GM21737 (cell line): Measurements from ENCODE around the gene RGCC.

ENCODE experiments used
- ATAC-seq: cut with Tn5 transposase; IDR thresholded peaks from one replicate; pipeline ENCODE4 v1.9.1; 2021; ENCODE audit warnings: mild to moderate bottlenecking, moderate library complexity; ENCODE audit not compliant: unreplicated experiment

RGCC gene

GRCh38 chr13:41452462-41452861 lies 4.9 kb upstream of the RGCC start:
- no peak for ATAC-seq

DNA sequence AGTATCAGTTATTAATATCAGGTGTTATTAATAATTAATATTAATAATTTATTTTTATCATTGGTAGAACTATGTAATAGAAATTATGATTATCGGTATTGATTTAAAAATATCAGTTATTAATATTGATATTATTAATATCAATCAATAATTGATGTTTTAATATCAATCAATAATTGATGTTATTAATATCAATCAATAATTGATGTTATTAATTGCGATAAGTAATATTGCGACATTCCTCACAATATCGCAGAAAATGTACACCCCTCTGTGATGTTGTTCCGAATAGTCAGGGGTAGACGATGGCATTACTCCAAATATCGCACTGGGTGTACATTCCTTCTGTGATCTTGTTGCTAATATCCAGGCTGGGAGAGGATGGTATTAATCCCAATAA lies 3.7 kb upstream of the RGCC start:
- ATAC-seq: no peak

DNA sequence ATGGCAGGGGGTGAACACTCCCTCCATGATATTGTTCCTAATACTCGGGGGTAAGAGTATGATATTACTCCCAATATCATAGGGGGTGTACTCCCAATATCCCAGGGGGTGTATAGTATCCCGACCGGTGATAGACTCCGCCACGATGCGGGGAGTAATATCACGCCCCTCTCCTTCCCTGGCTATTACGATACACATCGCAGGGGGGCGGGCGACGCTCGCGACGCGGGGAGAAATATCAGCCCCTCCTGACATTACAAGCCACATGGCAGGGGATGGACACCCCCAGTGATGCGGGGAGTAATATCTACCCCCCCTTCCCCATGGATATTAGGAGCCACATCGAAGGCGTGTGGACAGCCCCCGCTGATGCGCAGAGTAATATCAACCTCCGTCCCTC lies 3.2 kb upstream of the RGCC start:
- no peak for ATAC-seq

DNA sequence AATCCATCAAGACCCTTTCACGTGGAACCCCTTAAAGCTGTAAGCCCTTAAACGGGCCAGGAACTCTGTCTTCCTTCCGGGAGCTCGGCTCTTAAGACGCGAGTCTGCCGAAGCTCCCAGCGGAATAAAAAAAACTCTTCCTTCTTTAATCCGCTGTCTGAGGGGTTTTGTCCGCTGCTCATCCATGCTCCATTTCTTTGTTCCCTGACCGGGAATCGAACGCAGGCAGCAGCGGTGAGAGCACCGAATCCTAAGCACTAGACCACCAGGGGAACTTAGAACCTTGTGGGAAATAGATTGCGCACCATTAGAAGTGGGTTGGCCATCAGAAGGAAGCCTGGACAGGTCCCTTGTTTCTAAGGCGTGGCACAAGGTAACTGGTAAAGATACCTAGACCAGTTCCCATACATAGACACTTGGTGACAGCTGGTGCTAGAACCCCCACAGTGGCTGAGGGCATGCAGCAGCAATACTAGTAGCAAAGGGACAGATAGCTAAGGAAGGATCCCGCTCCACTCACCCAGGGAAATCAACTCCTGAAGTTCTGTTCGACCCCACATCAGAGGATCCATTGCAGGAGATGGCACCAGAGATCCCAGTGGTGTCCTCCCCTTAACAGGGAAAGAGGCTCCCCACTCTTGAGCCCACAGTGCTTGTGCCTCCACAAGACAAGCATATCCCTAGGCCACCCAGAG lies 1.5 kb upstream of the RGCC start:
- ATAC-seq: no peak

- ATAC-seq: peak; percentile 18
These were observed 338 bp downstream of the RGCC start for GRCh38 chr13:41457589-41458186.

DNA sequence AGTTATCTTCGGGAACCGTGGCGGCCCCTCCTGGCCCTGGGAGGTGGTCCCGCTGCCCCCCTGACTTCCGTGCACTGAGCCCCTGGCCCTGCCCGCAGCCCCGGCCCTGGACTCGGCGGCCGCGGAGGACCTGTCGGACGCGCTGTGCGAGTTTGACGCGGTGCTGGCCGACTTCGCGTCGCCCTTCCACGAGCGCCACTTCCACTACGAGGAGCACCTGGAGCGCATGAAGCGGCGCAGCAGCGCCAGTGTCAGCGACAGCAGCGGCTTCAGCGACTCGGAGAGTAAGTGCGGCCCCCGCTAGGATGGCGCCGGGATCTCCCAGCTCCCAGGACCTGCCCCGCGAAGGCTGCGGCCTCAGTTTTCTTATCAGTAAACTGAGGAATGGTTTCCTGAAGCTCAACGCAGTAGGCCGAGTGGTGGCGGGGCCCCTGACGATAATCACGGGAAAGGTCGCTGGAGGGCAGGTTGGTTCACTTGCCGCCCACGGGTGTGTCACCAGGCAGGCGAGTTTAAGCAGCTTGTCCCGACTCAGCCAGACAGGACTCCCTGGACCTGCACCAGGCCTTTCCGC lies 924 bp downstream of the RGCC start:
- ATAC-seq: peak; percentile 9

DNA sequence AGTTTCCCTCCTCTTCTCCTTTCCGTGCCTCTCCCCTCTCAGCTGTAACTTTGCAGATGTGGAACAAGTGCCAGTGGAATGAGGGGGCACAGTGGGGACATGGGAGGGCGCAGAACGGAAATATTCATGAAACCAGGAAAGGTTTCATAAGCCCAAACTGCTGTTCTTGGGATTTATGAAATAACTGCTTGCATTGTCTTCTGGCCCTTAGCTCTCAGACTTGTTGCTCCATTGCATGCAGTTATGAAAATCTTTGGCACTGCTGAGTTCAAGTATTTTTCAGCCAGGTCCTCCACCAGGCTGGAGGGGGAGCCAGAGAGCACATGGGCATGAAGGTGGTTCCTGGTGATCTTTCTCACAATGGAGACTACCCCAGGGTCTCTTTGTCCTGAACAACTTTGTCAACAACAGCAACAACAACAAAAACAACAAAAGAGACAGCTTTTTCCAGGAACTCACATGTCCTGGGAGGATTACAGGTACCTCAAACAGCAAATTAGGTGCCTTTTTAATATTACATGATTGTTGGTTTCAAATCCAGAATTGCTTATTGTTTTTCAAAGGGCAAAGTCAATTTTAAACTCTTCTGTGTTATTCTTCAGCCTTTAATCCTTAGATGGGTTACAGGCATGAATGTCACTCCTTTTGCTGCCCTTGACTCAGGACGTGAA lies 1.5 kb downstream of the RGCC start:
- no peak for ATAC-seq

DNA sequence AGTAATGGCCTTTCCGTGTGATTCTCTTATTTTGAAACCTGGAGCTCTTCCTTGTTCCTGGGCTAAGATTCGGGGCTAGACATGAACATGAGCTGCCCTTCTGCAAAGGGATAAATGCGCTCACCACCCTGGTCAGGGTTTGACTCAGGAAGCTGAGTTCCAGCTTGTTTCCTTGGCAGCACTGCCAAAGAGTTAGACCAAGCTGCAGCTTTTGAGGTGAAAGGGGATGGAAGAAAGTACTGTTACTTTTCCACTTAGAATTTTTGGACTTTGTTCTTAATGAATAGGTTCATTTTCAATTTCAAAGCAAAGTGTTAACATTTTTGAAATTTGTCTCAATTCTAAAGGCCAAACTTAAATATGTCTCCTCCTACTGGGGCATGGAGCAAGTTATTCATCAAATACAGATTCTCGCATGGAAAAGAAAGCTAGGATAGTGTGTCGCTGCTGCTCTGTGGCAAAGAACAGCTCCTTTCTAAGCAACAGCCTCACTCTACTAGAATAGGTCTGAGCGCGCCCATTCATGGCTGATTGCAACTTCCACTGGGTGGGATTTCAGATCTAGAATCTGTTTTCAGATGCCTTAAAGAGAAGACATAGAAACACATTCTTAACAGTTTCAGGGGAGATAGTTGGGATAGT lies 2.2 kb downstream of the RGCC start:
- ATAC-seq: no peak

DNA sequence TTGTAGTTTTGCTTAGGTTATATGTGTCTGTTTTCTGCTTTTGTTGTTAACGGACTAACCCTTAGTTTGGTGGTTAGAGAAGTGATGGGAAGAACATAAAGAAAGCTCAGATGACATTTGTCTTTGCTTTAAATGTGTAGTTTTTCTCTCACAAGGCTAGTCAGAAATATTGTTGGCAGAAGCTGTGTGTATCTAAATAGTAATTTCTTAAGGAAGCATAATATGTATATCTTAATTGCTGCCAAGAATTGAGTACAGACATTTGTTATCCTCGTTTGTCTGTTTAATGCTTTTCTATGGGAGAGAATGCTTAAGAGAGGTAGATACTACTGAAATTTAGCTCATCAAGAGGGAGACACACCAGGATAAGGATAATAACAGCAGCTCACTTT lies 2.7 kb downstream of the RGCC start:
- no peak for ATAC-seq

GRCh38 chr13:41460930-41461329 lies 3.6 kb downstream of the RGCC start:
- no peak for ATAC-seq

- ATAC-seq: no peak
These were observed 4.3 kb downstream of the RGCC start for GRCh38 chr13:41461527-41462139.

- no peak for ATAC-seq
These were observed 5.1 kb downstream of the RGCC start for GRCh38 chr13:41462427-41462826.

DNA sequence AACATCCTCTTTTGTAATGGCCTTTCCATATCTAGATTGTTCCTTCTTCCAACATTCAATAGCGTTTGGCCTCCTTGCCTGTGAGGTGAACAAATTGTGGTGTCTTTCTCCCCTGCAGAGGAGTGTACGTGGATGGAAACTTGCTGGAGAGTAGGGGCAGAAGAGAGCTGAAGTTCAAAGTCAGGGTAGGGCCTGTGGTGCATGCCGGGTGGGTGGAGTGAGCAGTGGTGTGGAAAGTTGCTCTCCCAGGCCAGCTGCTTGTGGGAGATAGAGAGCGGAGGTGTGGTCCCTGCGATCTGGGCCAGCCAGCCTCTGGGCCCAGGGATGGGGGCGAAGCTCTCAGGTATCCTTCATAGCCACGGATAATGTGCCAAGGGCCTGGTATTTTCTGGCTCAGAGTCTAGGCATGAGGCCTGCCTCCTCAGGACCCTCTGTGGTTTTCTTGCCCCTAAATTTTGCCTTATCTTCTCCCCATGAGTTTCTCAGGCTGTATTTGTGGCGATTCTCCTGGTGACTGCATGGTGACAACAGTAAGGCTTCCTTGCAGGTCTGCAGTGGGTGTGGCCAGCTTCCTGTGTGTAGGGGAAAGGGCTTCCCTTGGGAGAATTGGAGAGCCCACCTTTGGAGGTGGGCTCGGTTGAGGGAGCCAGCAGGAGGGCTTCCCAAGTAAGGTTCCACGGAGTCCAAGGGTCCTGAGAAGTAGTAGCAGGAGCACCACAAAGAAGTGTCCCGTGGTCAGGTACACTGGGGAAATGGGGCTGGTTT lies 6.7 kb downstream of the RGCC start:
- peak; percentile 28 for ATAC-seq

- peak; percentile 94 for ATAC-seq
These were observed 8.0 kb downstream of the RGCC start for GRCh38 chr13:41465241-41465847.

DNA sequence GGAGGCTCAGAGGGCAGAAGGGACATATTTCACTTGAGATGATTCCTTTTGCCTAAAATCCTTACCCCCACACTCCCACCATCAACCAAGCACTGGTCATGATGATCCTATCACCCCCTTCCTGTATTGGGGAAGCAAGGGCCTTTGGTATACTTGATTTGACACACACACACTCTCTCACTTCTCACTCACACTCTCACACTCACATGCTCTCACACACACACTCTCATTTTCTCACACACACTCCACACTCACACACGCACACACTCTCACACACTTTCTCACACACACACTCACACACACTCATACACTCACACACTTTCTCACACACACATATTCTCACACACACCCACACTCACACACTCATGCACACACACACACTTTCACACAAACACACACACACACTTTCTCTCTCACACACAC lies 8.6 kb downstream of the RGCC start:
- no peak for ATAC-seq

DNA sequence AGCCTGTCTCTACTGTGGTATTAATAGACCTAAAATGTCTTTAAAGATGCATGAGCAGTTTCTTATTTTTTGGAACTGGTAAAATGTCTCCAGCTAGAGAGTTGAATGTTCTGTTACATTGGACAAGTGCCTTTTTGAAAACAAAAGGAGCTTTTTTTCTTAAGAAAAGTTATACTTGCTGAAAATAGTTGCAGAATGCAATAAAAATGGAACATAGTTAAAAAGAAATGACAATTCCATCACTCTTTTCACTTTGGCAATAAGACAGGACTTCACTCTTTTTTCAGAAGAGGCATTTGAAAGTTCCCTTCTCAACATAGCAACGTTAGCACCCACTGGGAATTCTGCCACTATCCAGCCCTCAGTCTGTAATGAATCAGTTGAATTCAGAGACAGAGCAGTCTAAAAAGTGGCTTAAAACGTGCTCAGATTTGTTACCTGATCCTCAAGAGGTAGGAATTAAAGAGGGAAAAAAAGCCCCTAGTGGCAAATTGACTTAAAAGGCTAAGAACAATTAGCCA lies 10.1 kb downstream of the RGCC start:
- no peak for ATAC-seq

- no peak for ATAC-seq
These were observed 11.3 kb downstream of the RGCC start for GRCh38 chr13:41468631-41469030.

- ATAC-seq: no peak
These were observed 12.8 kb downstream of the RGCC start for GRCh38 chr13:41470196-41470595.

DNA sequence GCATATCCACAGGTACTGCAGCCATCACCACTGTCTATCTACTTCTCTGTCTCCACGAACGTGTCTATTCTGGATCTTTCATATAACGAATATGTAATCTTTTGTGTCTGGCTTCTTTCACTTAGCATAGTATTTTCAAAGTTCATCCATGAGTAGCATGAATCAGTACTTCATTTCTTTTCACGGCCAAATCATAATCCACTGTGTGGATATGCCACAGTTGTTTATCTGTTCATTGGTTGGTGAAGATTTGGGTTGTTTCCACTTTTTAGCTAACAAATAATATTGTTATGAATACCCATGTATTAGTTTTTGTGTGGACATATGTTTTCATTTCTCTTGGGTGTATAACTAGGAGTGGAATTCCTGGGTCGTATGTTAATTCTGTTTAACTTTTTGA lies 14.4 kb downstream of the RGCC start:
- no peak for ATAC-seq

- no peak for ATAC-seq
These were observed 29.9 kb downstream of the RGCC start for GRCh38 chr13:41487222-41487621.
